HepG2 (cell line): ENCODE measurements around the gene SLC66A3. TPM values are rescaled to one million over a fixed set of nuclear protein-coding genes. Genes with fewer than 3 reads are reported as not detected.

Source experiments
- ARID2 ChIP-seq: sonication (generic); formaldehyde crosslinking; IDR thresholded peaks from 2 replicates; pipeline ENCODE4 v1.8.1; 2022; ENCODE audit warnings: mild to moderate bottlenecking, missing genetic modification reagents, borderline replicate concordance
- CHD2 ChIP-seq: IDR thresholded peaks from 2 replicates; pipeline ENCODE4 v1.6.1; 2011; ENCODE audit warnings: low read depth, low read length, improper control_type of control experiment
- NCOA2 ChIP-seq: sonication (generic); formaldehyde crosslinking; IDR thresholded peaks from 2 replicates; pipeline ENCODE4 v1.8.0; 2022; ENCODE audit warnings: inconsistent platforms
- NFRKB ChIP-seq: fragments of 450-650 bp; IDR thresholded peaks from 2 replicates; pipeline ENCODE4 v1.6.1; 2017
- RFXANK ChIP-seq: IDR thresholded peaks from 2 replicates; pipeline ENCODE4 v1.6.1; 2016
- SNAPC2 ChIP-seq: sonication (generic); formaldehyde crosslinking; IDR thresholded peaks from 2 replicates; pipeline ENCODE4 v1.8.1; 2022; ENCODE audit warnings: mild to moderate bottlenecking, missing genetic modification reagents
- SRSF1 ChIP-seq: fragments of 200-400 bp; formaldehyde crosslinking; optimal IDR thresholded peaks from 2 replicates; pipeline ENCODE3; 2017; ENCODE audit warnings: mild to moderate bottlenecking, low read depth, low read length, moderate library complexity
- TBP ChIP-seq: sonication (generic); formaldehyde crosslinking; IDR thresholded peaks from 2 replicates; pipeline ENCODE4 v1.5.0; 2020; ENCODE audit warnings: missing genetic modification reagents
- TFDP1 ChIP-seq: IDR thresholded peaks from 2 replicates; pipeline ENCODE4 v1.6.1; 2016; ENCODE audit warnings: missing compliant biosample characterization, missing genetic modification reagents, borderline replicate concordance
- THAP8 ChIP-seq: sonication (generic); formaldehyde crosslinking; IDR thresholded peaks from 2 replicates; pipeline ENCODE4 v1.5.1; 2020; ENCODE audit warnings: missing genetic modification reagents, mild to moderate bottlenecking, borderline replicate concordance
- XRCC5 ChIP-seq: fragments of 200-400 bp; formaldehyde crosslinking; optimal IDR thresholded peaks from 2 replicates; pipeline ENCODE3; 2017; ENCODE audit warnings: mild to moderate bottlenecking, low read length
- ZNF646 ChIP-seq: sonication (generic); formaldehyde crosslinking; IDR thresholded peaks from 2 replicates; pipeline ENCODE4 v1.9.0; 2021; ENCODE audit warnings: mild to moderate bottlenecking, missing genetic modification reagents
- ZNF674 ChIP-seq: sonication (generic); formaldehyde crosslinking; IDR thresholded peaks from 2 replicates; pipeline ENCODE4 v1.5.0; 2020; ENCODE audit warnings: low read depth, mild to moderate bottlenecking, missing genetic modification reagents
- ZNF687 ChIP-seq: sonication (generic); formaldehyde crosslinking; IDR thresholded peaks from 2 replicates; pipeline ENCODE4 v1.5.1; 2020; ENCODE audit warnings: mild to moderate bottlenecking, missing genetic modification reagents, moderate library complexity
- polyA plus RNA-seq, 8 experiments: library from polyadenylated mRNA; depleted of rRNA in 3 of 8; stranded (reverse) in 7 of 8; unstranded in 1 of 8; fragments of >200 nt; fragmentation: Illumina TruSeq in 4 of 8; extraction: Trizol in 4 of 8; gene quantifications; 2 replicates each; pipeline versions ENCODE4 v1.2.1 to v1.2.3, GENCODE V29; 2011 to 2016; ENCODE audit warnings: low read depth in 4 of 8, missing spikeins in 1 of 8, mixed read lengths in 1 of 8; ENCODE audit not compliant: insufficient read depth in 1 of 8
- total RNA-seq, 5 experiments: library from RNA; depleted of rRNA; stranded (reverse); fragments of >200 nt; fragmentation: Illumina TruSeq; extraction: Trizol; gene quantifications; 2 replicates each; pipeline ENCODE4 v1.2.3, GENCODE V29; 2016; ENCODE audit warnings: low read depth in 1 of 5

The SLC66A3 gene
- total and polyA plus RNA-seq, 2 of the 13 experiments (the other 11 are each of a cell fraction or from before 2014, with no cell fraction given) = 2.2 to 3.7 TPM

- TF ChIP-seq SRSF1 (no peak), ARID2 (CRISPR knock-in tag) (0 out of 2 replicates have a peak, but pooled peaks have one; percentile 70), TFDP1 (CRISPR knock-in tag) (no peak), ZNF646 (no peak), SNAPC2 (CRISPR knock-in tag) (no peak), NFRKB (no peak), NCOA2 (CRISPR knock-in tag) (no peak), TBP (CRISPR knock-in tag) (no peak), ZNF674 (CRISPR knock-in tag) (no peak), XRCC5 (no peak), RFXANK (CRISPR knock-in tag) (no peak), CHD2 (no peak), THAP8 (CRISPR knock-in tag) (0 out of 2 replicates have a peak, but pooled peaks have one; percentile 14), ZNF687 (CRISPR knock-in tag) (peak; percentile 70)
These were observed 21.9 kb upstream of the SLC66A3 start (continued) for GRCh38 chr2:11133238-11133935.
